DOHH2 (cell line): ENCODE results near the gene ARHGEF1.

Experiments
- H3F3A ChIP-seq: fragments of 200-600 bp; sonication (generic), shearing (Covaris generic); 2 replicates; pipeline ENCODE4 v1.6.0; 2016; ENCODE audit warnings: antibody characterized with exemption, mild to moderate bottlenecking; ENCODE audit not compliant: control insufficient read depth, insufficient read depth
- H3K27ac ChIP-seq: fragments of 200-600 bp; sonication (generic); 2 replicates; pipeline ENCODE4 v1.5.1; 2014; ENCODE audit warnings: low read depth, mild to moderate bottlenecking, low read length, moderate library complexity
- H3K27me3 ChIP-seq: fragments of 200-600 bp; sonication (generic); 2 replicates; pipeline ENCODE4 v1.6.1; 2014; ENCODE audit warnings: mild to moderate bottlenecking, low read length, mixed read lengths; ENCODE audit not compliant: control insufficient read depth
- H3K36me3 ChIP-seq: fragments of 200-600 bp; sonication (generic); 2 replicates; pipeline ENCODE4 v1.6.1; 2014; ENCODE audit warnings: mild to moderate bottlenecking, low read length, moderate library complexity, mixed read lengths; ENCODE audit not compliant: control insufficient read depth
- H3K4me1 ChIP-seq: fragments of 200-600 bp; sonication (generic); 2 replicates; pipeline ENCODE4 v1.6.1; 2014; ENCODE audit warnings: mild to moderate bottlenecking, low read length, mixed read lengths; ENCODE audit not compliant: control insufficient read depth
- H3K4me2 ChIP-seq: fragments of 200-600 bp; sonication (generic); 2 replicates; pipeline ENCODE4 v1.6.0; 2014; ENCODE audit warnings: mild to moderate bottlenecking, low read length, moderate library complexity
- H3K4me3 ChIP-seq: fragments of 200-600 bp; sonication (generic); 2 replicates; pipeline ENCODE4 v1.5.1; 2014; ENCODE audit warnings: mild to moderate bottlenecking, low read length, mixed read lengths
- H3K79me2 ChIP-seq: fragments of 200-600 bp; sonication (generic); 2 replicates; pipeline ENCODE4 v1.6.1; 2014; ENCODE audit warnings: mild to moderate bottlenecking, low read length, mixed read lengths; ENCODE audit not compliant: control insufficient read depth
- H3K9me2 ChIP-seq: fragments of 200-600 bp; sonication (generic); replicated peaks from 2 replicates; pipeline ENCODE4 v1.6.1; 2014; ENCODE audit warnings: mild to moderate bottlenecking, low read length, mixed read lengths; ENCODE audit not compliant: control insufficient read depth
- H3K9me3 ChIP-seq: fragments of 200-600 bp; sonication (generic); 2 replicates; pipeline ENCODE4 v1.6.1; 2014; ENCODE audit warnings: antibody characterized with exemption, low read length, mixed read lengths; ENCODE audit not compliant: control insufficient read depth, insufficient read depth
- H4K20me1 ChIP-seq: fragments of 200-600 bp; sonication (generic); 2 replicates; pipeline ENCODE4 v1.6.0; 2014; ENCODE audit warnings: low read depth, mild to moderate bottlenecking, antibody characterized with exemption, low read length, moderate library complexity; ENCODE audit not compliant: control insufficient read depth, insufficient read depth
- CTCF ChIP-seq: fragments of 200-600 bp; sonication (generic); IDR thresholded peaks from one replicate; pipeline ENCODE4 v1.5.1; 2014; ENCODE audit warnings: antibody characterized with exemption, mild to moderate bottlenecking, low read depth, low read length; ENCODE audit not compliant: poor library complexity, severe bottlenecking
- EZH2phosphoT487 ChIP-seq: fragments of 200-600 bp; sonication (generic); IDR thresholded peaks from 2 replicates; pipeline ENCODE4 v1.6.1; 2017; ENCODE audit warnings: borderline replicate concordance, mild to moderate bottlenecking, antibody characterized with exemption, low read length, moderate library complexity, mixed read lengths

ARHGEF1 gene

GRCh38 chr19:41923045-41923788 lies 40.2 kb downstream of the ARHGEF1 start:
- Histone ChIP-seq H3K79me2 (peaks cover 17% of the 10 kb centered on the region), H3K9me3 (no peaks in the 10 kb centered on the region), H3K27me3 (no peaks in the 10 kb centered on the region), H3K9me2 (no peaks in the 10 kb centered on the region), H4K20me1 (no peaks in the 10 kb centered on the region), H3K27ac (peak overlapping the region; percentile 23), H3K4me1 (peaks cover 47% of the 10 kb centered on the region), H3K4me3 (no peak overlapping the region), H3K4me2 (peak overlapping the region; percentile 36), H3K36me3 (peaks cover 21% of the 10 kb centered on the region), H3F3A (peaks cover 2% of the 10 kb centered on the region)
- TF ChIP-seq CTCF, result no peak

GRCh38 chr19:41924151-41925145 lies 41.5 kb downstream of the ARHGEF1 start:
- Histone ChIP-seq H3K27me3 (no peaks in the 10 kb centered on the region), H3K4me2 (no peak overlapping the region), H3K4me1 (peaks cover 52% of the 10 kb centered on the region), H3K9me2 (no peaks in the 10 kb centered on the region), H3K9me3 (no peaks in the 10 kb centered on the region), H3K79me2 (peaks cover 26% of the 10 kb centered on the region), H3K36me3 (peaks cover 30% of the 10 kb centered on the region), H3F3A (peaks cover 2% of the 10 kb centered on the region), H4K20me1 (no peaks in the 10 kb centered on the region), H3K27ac (no peak overlapping the region), H3K4me3 (no peak overlapping the region)
- no peak for TF ChIP-seq EZH2phosphoT487
- TF ChIP-seq CTCF, result no peak

- Histone ChIP-seq H3K27ac (no peak overlapping the region), H4K20me1 (no peaks in the 10 kb centered on the region), H3K36me3 (peaks cover 39% of the 10 kb centered on the region), H3K27me3 (no peaks in the 10 kb centered on the region), H3K9me3 (no peaks in the 10 kb centered on the region), H3K79me2 (peaks cover 32% of the 10 kb centered on the region), H3K4me3 (no peak overlapping the region), H3K9me2 (no peaks in the 10 kb centered on the region), H3K4me1 (peaks cover 62% of the 10 kb centered on the region), H3K4me2 (no peak overlapping the region), H3F3A (peaks cover 8% of the 10 kb centered on the region)
- TF ChIP-seq EZH2phosphoT487 (no peak), CTCF (no peak)
Observed at GRCh38 chr19:41925208-41926003, 42.4 kb downstream of the ARHGEF1 start.
